Breast epithelium (tissue), 4 donors: ENCODE measurements around the gene KIR3DL1. TPM values are rescaled to one million over a fixed set of nuclear protein-coding genes. Genes with fewer than 3 reads are reported as not detected.
"Not testable (repeated sequence)": the region's sequence is repeated elsewhere in the genome, so short reads cannot be mapped to it uniquely, and the experiment has no call there.

Source experiments
- DNase-seq, 2 donors: peaks; one replicate each; pipeline ENCODE4 v3.0.0-alpha.2; 2019; ENCODE audit warnings: low spot score in 2 of 2
- H3K27ac ChIP-seq, 2 donors: fragments of 200-600 bp; sonication (generic) in 1 of 2; one replicate each; pipeline ENCODE4 v1.5.1; 2016 to 2019; ENCODE audit warnings: mild to moderate bottlenecking in 1 of 2
- H3K27me3 ChIP-seq, 2 donors: fragments of 200-600 bp; sonication (generic) in 1 of 2; one replicate each; pipeline versions ENCODE4 v1.5.1 to v1.6.0; 2017 to 2019; ENCODE audit warnings: control low read depth in 1 of 2, mild to moderate bottlenecking in 1 of 2
- H3K36me3 ChIP-seq: fragments of 200-600 bp; one replicate; pipeline ENCODE4 v1.5.1; 2019
- H3K4me1 ChIP-seq, 2 donors: fragments of 200-600 bp; sonication (generic); one replicate each; pipeline ENCODE4 v1.5.1; 2016 to 2019; ENCODE audit warnings: control low read depth in 1 of 2
- H3K4me3 ChIP-seq, 3 donors: fragments of 200-600 bp; sonication (generic); 1 replicate in 2 of 3; 2 replicates in 1 of 3; pipeline ENCODE4 v1.5.1; 2016 to 2019; ENCODE audit warnings: mild to moderate bottlenecking in 3 of 3, moderate library complexity in 2 of 3
- H3K9me3 ChIP-seq, 2 donors: fragments of 200-600 bp; sonication (generic) in 1 of 2; one replicate each; pipeline ENCODE4 v1.5.1; 2016 to 2019; ENCODE audit warnings: control low read depth in 1 of 2
- CTCF ChIP-seq, 3 donors: fragments of 450-650 bp; IDR thresholded peaks; one replicate each; pipeline ENCODE4 v1.5.1; 2016 to 2017; ENCODE audit warnings: antibody characterized with exemption in 3 of 3, mild to moderate bottlenecking in 3 of 3, moderate library complexity in 3 of 3
- POLR2A ChIP-seq: fragments of 450-650 bp; IDR thresholded peaks from one replicate; pipeline ENCODE4 v1.6.1; 2016; ENCODE audit warnings: antibody characterized with exemption, mild to moderate bottlenecking, moderate library complexity
- POLR2AphosphoS5 ChIP-seq, 3 donors: sonication (generic); formaldehyde crosslinking; IDR thresholded peaks; one replicate each; pipeline ENCODE4 v1.6.1; 2017; ENCODE audit warnings: antibody characterized with exemption in 3 of 3
- intact Hi-C: fragments of 100-400 bp; cut with DNase I; formaldehyde crosslinking; loops from one replicate; pipeline ENCODE4 v1.15.1; 2023; ENCODE audit warnings: low total_unique reads
- total RNA-seq, 3 donors: library from RNA; depleted of rRNA; stranded (reverse); fragments of >200 nt; gene quantifications; one replicate each; pipeline ENCODE4 v1.1.0, GENCODE V29; 2016

Gene KIR3DL1
- total RNA-seq, 3 donors from 2014 or later = 0.59 TPM; not detected in 2

GRCh38 chr19:54817670-54818536 is 1.6 kb downstream of the KIR3DL1 start:
- TF ChIP-seq POLR2AphosphoS5 (IDR thresholded peaks at IDR 0.05) (no peak), POLR2A (no peak), CTCF (IDR thresholded peaks at IDR 0.05) (no peak)
- no peaks in the 10 kb centered on the region for H3K36me3 ChIP-seq
- H3K4me3 ChIP-seq = no peak overlapping the region
- H3K9me3 ChIP-seq = no peaks in the 10 kb centered on the region
- no peaks in the 10 kb centered on the region for H3K27me3 ChIP-seq
- no peak overlapping the region for H3K27ac ChIP-seq
- no peak for DNase-seq
- no peaks in the 10 kb centered on the region for H3K4me1 ChIP-seq
- intact Hi-C loops = no loop called here

- DNase-seq, H3K36me3 ChIP-seq, H3K4me1 ChIP-seq, H3K9me3 ChIP-seq, H3K4me3 ChIP-seq, intact Hi-C loops, H3K27me3 ChIP-seq, H3K27ac ChIP-seq: not testable (repeated sequence)
Measured at GRCh38 chr19:54824416-54824815, 8.1 kb downstream of the KIR3DL1 start.

GRCh38 chr19:54825326-54825725 is 9.1 kb downstream of the KIR3DL1 start:
- H3K36me3 ChIP-seq, H3K27ac ChIP-seq, H3K4me3 ChIP-seq, H3K4me1 ChIP-seq, H3K27me3 ChIP-seq, DNase-seq, intact Hi-C loops, H3K9me3 ChIP-seq: not testable (repeated sequence)

GRCh38 chr19:54828064-54828463 is 11.8 kb downstream of the KIR3DL1 start:
- H3K4me1 ChIP-seq, DNase-seq, H3K36me3 ChIP-seq, H3K9me3 ChIP-seq, intact Hi-C loops, H3K27me3 ChIP-seq, H3K27ac ChIP-seq, H3K4me3 ChIP-seq: not testable (repeated sequence)

GRCh38 chr19:54832496-54832895 is 16.2 kb downstream of the KIR3DL1 start, which contains the start of gene KIR2DS4:
Gene KIR2DS4, plus strand, starts transcription at chr19:54832676.
- H3K4me1 ChIP-seq, H3K27me3 ChIP-seq, intact Hi-C loops, DNase-seq, H3K4me3 ChIP-seq, H3K9me3 ChIP-seq, H3K27ac ChIP-seq, H3K36me3 ChIP-seq: not testable (repeated sequence)

- H3K27ac ChIP-seq, H3K4me1 ChIP-seq, DNase-seq, intact Hi-C loops, H3K27me3 ChIP-seq, H3K9me3 ChIP-seq, H3K4me3 ChIP-seq, H3K36me3 ChIP-seq: not testable (repeated sequence)
Measured at GRCh38 chr19:54835126-54835525, 18.9 kb downstream of the KIR3DL1 start.

GRCh38 chr19:54837522-54837921 is 21.3 kb downstream of the KIR3DL1 start:
- H3K4me1 ChIP-seq, H3K36me3 ChIP-seq, intact Hi-C loops, H3K27ac ChIP-seq, H3K9me3 ChIP-seq, DNase-seq, H3K27me3 ChIP-seq, H3K4me3 ChIP-seq: not testable (repeated sequence)

GRCh38 chr19:54843171-54843570 is 26.9 kb downstream of the KIR3DL1 start:
- H3K4me1 ChIP-seq, H3K9me3 ChIP-seq, H3K4me3 ChIP-seq, H3K27ac ChIP-seq, H3K36me3 ChIP-seq, intact Hi-C loops, DNase-seq, H3K27me3 ChIP-seq: not testable (repeated sequence)

GRCh38 chr19:54850061-54850640 is 33.9 kb downstream of the KIR3DL1 start, which contains the start of gene KIR3DL2:
Gene KIR3DL2, plus strand, starts transcription at chr19:54850443. Its CDS starts 33 bp downstream, at chr19:54850476.
- intact Hi-C loops, H3K9me3 ChIP-seq, H3K27ac ChIP-seq, H3K36me3 ChIP-seq, H3K4me1 ChIP-seq, DNase-seq, H3K4me3 ChIP-seq, H3K27me3 ChIP-seq: not testable (repeated sequence)
